Activated CD8-positive, alpha-beta memory T cell treated with anti-CD3 and anti-CD28 coated beads, Interleukin-2, amount 50 U/mL, for 4 hours (primary cell): Measurements from ENCODE around the gene MFN2.

Source experiments
- DNase-seq: peaks from one replicate; pipeline ENCODE4 v3.0.0-alpha.2; 2020

Gene MFN2

GRCh38 chr1:12052997-12053686 lies 72.9 kb downstream of the MFN2 start:
- DNase-seq, result no peak

GRCh38 chr1:12053752-12054548 lies 73.7 kb downstream of the MFN2 start:
- DNase-seq, result no peak

DNA sequence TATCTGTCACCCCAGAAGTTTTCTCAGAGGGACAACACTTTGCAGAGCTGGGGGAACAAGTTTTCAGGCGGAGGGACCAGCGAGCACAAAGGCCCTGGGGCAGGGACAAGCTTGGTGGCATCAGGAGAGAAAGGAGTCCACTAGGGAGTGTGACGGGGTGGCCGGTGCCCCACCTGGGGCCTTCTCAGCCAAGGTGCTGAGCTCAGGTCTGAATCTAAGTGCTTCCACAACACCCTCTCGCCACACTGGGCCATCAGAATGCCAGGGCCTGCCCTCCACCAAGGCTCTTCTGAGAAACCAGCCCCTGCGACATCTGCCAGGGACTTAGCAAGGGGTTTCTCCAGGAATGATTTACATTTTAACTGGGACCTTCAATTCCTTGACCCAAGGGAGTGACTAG lies 75.0 kb downstream of the MFN2 start:
- no peak for DNase-seq

- DNase-seq, result no peak
These were observed 76.1 kb downstream of the MFN2 start for GRCh38 chr1:12056331-12056841.

DNA sequence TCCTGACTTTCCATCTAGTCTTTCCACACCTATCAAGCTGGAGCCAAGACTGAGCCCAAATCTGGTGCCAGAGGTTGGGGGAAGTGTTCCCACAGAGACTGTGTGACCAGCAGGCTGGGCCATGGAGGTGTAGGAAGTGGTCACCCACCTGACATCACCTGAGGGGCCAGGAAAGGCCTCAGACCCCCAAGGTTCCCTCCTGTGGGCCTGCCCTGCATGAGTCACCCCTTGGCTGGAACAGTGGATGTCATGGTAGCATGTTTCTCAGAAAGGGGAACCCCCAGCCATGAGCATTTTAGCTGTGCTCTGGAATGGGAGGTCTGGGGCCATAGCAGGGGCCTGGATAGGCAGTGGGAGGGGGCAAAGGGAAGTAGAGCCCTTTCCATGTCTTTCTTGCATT lies 77.1 kb downstream of the MFN2 start:
- DNase-seq, result no peak

DNA sequence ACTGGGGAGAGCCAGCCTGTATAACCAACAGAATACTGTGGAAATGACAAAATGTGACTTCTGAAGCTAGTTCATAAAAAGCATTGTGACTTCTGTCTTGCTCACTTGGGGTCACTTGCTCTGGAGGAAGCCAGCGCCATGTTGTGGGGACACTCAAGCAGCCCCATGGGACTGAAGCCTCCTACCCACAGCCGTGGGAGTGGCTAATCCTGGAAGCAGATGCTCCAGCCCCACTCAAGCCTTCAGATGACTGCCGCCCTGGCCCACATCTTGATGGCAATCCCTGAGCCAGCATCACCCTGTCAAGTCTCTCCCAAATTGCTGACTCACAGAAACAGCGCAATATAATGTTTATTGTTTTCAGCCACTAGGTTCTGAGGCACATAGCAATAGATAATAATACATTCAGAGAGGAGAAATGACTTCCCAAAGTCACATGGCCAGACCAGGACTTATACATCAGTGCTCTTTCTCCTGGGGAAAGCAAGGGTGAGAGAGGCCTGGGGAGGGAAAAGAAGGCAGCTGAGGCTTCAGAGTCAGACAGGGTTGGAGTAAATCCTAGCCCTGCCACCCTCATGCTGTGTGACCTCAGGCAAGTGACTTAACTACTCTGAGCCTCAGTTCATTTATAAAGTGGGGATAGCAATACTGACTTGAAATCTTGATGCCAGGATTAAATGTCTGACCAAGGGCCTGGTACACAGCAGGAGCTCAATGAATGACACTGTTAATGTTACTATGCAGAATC lies 77.9 kb downstream of the MFN2 start:
- no peak for DNase-seq

- DNase-seq, result no peak
These were observed 79.0 kb downstream of the MFN2 start for GRCh38 chr1:12059226-12059625.

DNA sequence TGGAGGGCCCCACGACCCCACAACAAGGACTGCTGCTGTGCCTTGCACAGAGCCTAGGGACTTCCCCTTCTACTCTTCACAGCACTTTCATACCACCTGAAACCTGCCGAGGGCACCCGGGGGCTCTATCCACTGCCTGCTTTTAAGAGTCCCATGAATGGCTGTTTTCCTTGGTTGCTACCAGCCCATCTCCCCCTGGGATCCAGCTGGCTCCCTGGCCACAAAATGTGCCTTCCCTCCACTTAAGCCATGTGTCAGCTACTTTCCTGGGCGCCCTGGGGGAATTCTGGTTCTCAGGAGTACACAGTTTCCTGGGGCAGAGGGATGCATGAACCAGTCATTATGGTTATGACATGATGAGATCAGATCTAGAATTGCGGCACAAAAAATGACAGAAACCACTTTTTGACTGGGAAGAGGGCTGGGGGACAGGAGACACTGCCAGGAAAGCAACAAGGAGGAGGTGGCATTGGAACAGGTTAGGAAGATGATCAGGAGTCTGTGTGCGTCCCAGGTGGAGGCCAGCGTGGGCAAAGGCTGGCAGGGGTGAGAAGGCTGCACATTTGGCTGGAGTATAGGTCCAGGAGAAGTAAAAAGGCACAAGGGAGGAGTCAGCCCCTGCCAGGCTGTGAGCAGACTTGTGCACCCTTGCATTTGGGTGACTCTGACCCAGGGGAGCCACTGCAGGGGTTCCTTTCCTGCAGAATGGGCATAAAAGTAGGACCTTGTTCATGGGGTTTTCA lies 79.6 kb downstream of the MFN2 start:
- DNase-seq, result no peak

DNA sequence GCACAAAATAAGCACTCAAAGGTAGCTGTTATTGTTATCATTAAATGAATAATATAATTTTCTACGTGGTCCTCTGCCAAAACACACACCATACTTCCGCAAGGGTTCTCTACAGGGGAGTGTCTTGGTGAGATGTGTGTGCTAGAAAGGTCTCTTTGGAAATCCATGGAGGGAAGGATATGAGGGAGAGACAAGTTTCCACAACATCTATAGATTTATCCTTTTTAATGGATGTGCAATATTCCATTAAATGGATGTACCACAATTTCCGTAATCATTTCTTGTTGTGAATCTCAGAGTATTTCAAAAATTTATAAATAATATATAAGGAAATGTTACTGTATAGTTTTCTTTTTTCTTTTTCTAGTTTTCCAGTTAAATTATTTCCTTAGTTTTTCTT lies 80.3 kb downstream of the MFN2 start:
- DNase-seq, result no peak
